Naive thymus-derived CD4-positive, alpha-beta T cell (primary cell): ENCODE data around the gene HPDL. TPM values are rescaled to one million over a fixed set of nuclear protein-coding genes. Genes with fewer than 3 reads are reported as not detected.

Experiments
- ATAC-seq: fragments of 150-1000 bp; cut with Tn5 transposase; 2 replicates; pipeline ENCODE4 v1.10.0; 2021; ENCODE audit warnings: mild to moderate bottlenecking, moderate library complexity
- CTCF ChIA-PET: fragments of 350-600 bp; sonication (Branson Sonifier 250); formaldehyde crosslinking; loops from one replicate; lab custom pipeline; 2021; ENCODE audit warnings: antibody characterized with exemption; lab: Charles Lee
- POLR2A ChIA-PET: fragments of 350-600 bp; sonication (Branson Sonifier 250); formaldehyde crosslinking; loops from one replicate; lab custom pipeline; 2021; ENCODE audit warnings: antibody characterized with exemption, inconsistent platforms; lab: Charles Lee
- DNase-seq, 9 donors: peaks; one replicate each; pipeline versions ENCODE4 v3.0.0 to v3.0.0-alpha.2; 2020 to 2022; ENCODE audit warnings: mixed read lengths in 1 of 9
- H3K27ac ChIP-seq: one replicate; pipeline ENCODE4 v1.7.0; 2013; ENCODE audit warnings: mild to moderate bottlenecking, low read depth, low read length, moderate library complexity
- H3K27me3 ChIP-seq, 2 donors: one replicate each; pipeline ENCODE4 v1.7.0; 2013; ENCODE audit warnings: low read length in 2 of 2, mild to moderate bottlenecking in 2 of 2, moderate library complexity in 2 of 2; ENCODE audit not compliant: control insufficient read depth in 2 of 2, insufficient read depth in 2 of 2
- H3K36me3 ChIP-seq, 3 experiments: 1 replicate in 2 of 3; 2 replicates in 1 of 3; pipeline ENCODE4 v1.7.0; 2013; ENCODE audit warnings: low read length in 3 of 3, mild to moderate bottlenecking in 3 of 3, moderate library complexity in 1 of 3; ENCODE audit not compliant: insufficient read depth in 3 of 3, control insufficient read depth in 2 of 3
- H3K4me1 ChIP-seq, 2 donors: one replicate each; pipeline ENCODE4 v1.7.0; 2013; ENCODE audit warnings: low read length in 2 of 2, mild to moderate bottlenecking in 2 of 2, moderate library complexity in 1 of 2; ENCODE audit not compliant: control insufficient read depth in 2 of 2, insufficient read depth in 2 of 2
- H3K4me3 ChIP-seq: 2 replicates; pipeline ENCODE4 v1.7.0; 2013; ENCODE audit warnings: mild to moderate bottlenecking, low read length
- H3K9me3 ChIP-seq, 3 experiments: 1 replicate in 2 of 3; 2 replicates in 1 of 3; pipeline ENCODE4 v1.7.0; 2013; ENCODE audit warnings: low read length in 3 of 3; ENCODE audit not compliant: control insufficient read depth in 2 of 3
- H3K27ac Mint-ChIP-seq, 9 donors: one replicate each; pipeline ENCODE4 v1.8.0; 2020 to 2022; ENCODE audit warnings: mixed read lengths in 9 of 9, mild to moderate bottlenecking in 8 of 9, moderate library complexity in 5 of 9, inconsistent platforms in 2 of 9
- H3K27me3 Mint-ChIP-seq, 5 donors: one replicate each; pipeline ENCODE4 v1.8.0; 2021 to 2022; ENCODE audit warnings: mixed read lengths in 5 of 5, mild to moderate bottlenecking in 1 of 5
- H3K36me3 Mint-ChIP-seq, 5 donors: one replicate each; pipeline ENCODE4 v1.8.0; 2020 to 2022; ENCODE audit warnings: mixed read lengths in 5 of 5, mild to moderate bottlenecking in 3 of 5, inconsistent platforms in 1 of 5
- H3K4me1 Mint-ChIP-seq, 7 donors: one replicate each; pipeline ENCODE4 v1.8.0; 2020 to 2022; ENCODE audit warnings: mixed read lengths in 7 of 7, mild to moderate bottlenecking in 3 of 7, inconsistent platforms in 1 of 7
- H3K4me3 Mint-ChIP-seq, 10 donors: one replicate each; pipeline ENCODE4 v1.8.0; 2020 to 2022; ENCODE audit warnings: mild to moderate bottlenecking in 10 of 10, mixed read lengths in 10 of 10, moderate library complexity in 6 of 10, inconsistent platforms in 2 of 10
- H3K9me3 Mint-ChIP-seq, 11 donors: one replicate each; pipeline ENCODE4 v1.8.0; 2020 to 2022; ENCODE audit warnings: mixed read lengths in 11 of 11, mild to moderate bottlenecking in 4 of 11, inconsistent platforms in 1 of 11, moderate library complexity in 1 of 11
- intact Hi-C, 2 donors: fragments of 100-400 bp; cut with micrococcal nuclease; formaldehyde crosslinking; loops; one replicate each; pipeline ENCODE4 v1.15.1; 2023
- polyA plus RNA-seq, 2 donors: library from polyadenylated mRNA; unstranded; fragments of 300-500 nt; fragmentation: Illumina TruSeq; gene quantifications; one replicate each; pipeline ENCODE4 v1.2.3, GENCODE V29; 2021
- total RNA-seq, 6 experiments: library from RNA in 5 of 6; stranded (reverse) in 5 of 6; gene quantifications; 1 replicate in 5 of 6; 2 replicates in 1 of 6; pipeline ENCODE4 v1.2.3 and lab custom pipeline; 2021 to 2026

Gene HPDL
- total and polyA plus RNA-seq, 7 experiments from 2014 or later = 0.32 to 6.7 (median 0.69) TPM

DNA sequence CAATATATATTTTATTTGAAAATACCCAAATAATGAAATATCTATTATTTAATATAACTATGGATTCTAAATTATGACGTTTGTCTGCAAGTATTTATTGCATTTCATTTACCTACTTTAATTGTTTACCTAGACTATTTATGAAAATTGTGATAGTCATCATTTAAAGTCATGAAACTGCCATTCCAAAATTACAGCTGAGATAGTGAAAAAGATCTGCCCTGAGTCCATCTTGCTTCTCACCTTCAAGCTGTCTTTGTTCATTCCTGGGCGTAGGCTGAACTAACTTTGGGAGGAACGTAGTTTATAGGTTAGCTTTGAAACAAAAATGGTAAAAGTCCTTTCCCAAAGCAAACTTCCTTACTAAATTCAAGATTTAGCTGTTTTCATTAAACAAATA lies 12.4 kb upstream of the HPDL start:
- no peak for DNase-seq
- Mint-ChIP-seq H3K27ac (no peak overlapping the region), H3K36me3 (no peaks in the 10 kb centered on the region), H3K4me3 (no peak overlapping the region), H3K9me3 (peaks cover 0 to 2% (median 0%) of the 10 kb centered on the region in 11 donors), H3K27me3 (peaks cover 0 to 3% (median 0%) of the 10 kb centered on the region in 5 donors), H3K4me1 (no peaks in the 10 kb centered on the region)
- ATAC-seq = no peak
- Histone ChIP-seq H3K4me3 (no peak overlapping the region), H3K9me3 (no peaks in the 10 kb centered on the region), H3K27ac (no peak overlapping the region), H3K4me1 (no peaks in the 10 kb centered on the region), H3K27me3 (no peaks in the 10 kb centered on the region), H3K36me3 (no peaks in the 10 kb centered on the region)
- CTCF ChIA-PET = interaction anchor here (0.5 kb wide), 1 partner anchor 8 kb away, joined by 4 read pairs; no protein-coding TSS in a partner anchor
- POLR2A ChIA-PET = interaction anchor here (0.6 to 0.7 kb wide), 2 partner anchors 9 to 329 kb away, joined by 3 to 5 read pairs; no protein-coding TSS in a partner anchor
- intact Hi-C loops = no loop called here

GRCh38 chr1:45317166-45317565 lies 9.5 kb upstream of the HPDL start:
- ChIA-PET POLR2A (no interaction called here), CTCF (interaction anchor here (0.6 kb wide), 1 partner anchor 584 kb away, joined by 3 read pairs; no protein-coding TSS in a partner anchor)
- no peak overlapping the region for H3K27ac ChIP-seq
- no peaks in the 10 kb centered on the region for H3K36me3 ChIP-seq
- Mint-ChIP-seq H3K36me3 (no peaks in the 10 kb centered on the region), H3K27me3 (peaks cover 0 to 3% (median 0%) of the 10 kb centered on the region in 5 donors), H3K27ac (no peak overlapping the region), H3K4me3 (no peak overlapping the region), H3K9me3 (peaks cover 0 to 2% (median 0%) of the 10 kb centered on the region in 11 donors), H3K4me1 (no peaks in the 10 kb centered on the region)
- no peak overlapping the region for H3K4me3 ChIP-seq
- intact Hi-C loops = no loop called here
- H3K27me3 ChIP-seq = no peaks in the 10 kb centered on the region
- no peak for ATAC-seq
- H3K4me1 ChIP-seq = no peaks in the 10 kb centered on the region
- DNase-seq = no peak
- H3K9me3 ChIP-seq = no peaks in the 10 kb centered on the region

- ChIA-PET CTCF (interaction anchor here (0.6 kb wide), 1 partner anchor 115 kb away, joined by 6 read pairs; no protein-coding TSS in a partner anchor), POLR2A (no interaction called here)
- H3K36me3 ChIP-seq = no peaks in the 10 kb centered on the region
- H3K27ac ChIP-seq = no peak overlapping the region
- Mint-ChIP-seq H3K4me3 (no peak overlapping the region), H3K9me3 (peaks cover 0 to 2% (median 0%) of the 10 kb centered on the region in 11 donors), H3K27ac (no peak overlapping the region), H3K4me1 (no peaks in the 10 kb centered on the region), H3K27me3 (no peaks in the 10 kb centered on the region), H3K36me3 (no peaks in the 10 kb centered on the region)
- no peaks in the 10 kb centered on the region for H3K9me3 ChIP-seq
- intact Hi-C loops = no loop called here
- H3K27me3 ChIP-seq = no peaks in the 10 kb centered on the region
- H3K4me1 ChIP-seq = no peaks in the 10 kb centered on the region
- ATAC-seq = no peak
- no peak overlapping the region for H3K4me3 ChIP-seq
- no peak for DNase-seq
Measured at GRCh38 chr1:45319761-45320160, 6.9 kb upstream of the HPDL start.

DNA sequence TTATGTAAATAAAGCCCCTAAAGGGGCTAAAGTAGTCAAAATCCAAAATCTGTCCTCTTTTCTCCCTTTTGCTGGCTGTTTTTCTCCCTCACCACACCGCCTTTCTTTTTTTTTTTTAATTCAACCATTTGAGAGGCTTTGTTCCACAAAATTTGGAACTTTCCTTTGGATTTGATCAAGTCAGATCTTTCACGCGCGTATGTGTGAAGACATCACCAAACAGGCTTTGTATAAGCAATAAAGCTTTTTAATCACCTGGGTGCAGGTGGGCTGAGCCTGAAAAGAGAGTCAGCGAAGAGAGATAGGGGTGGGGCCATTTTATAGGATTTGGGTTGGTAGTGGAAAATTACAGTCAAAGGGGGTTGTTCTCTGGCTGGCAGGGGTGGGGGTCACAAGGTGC lies 5.3 kb upstream of the HPDL start:
- Mint-ChIP-seq H3K36me3 (no peaks in the 10 kb centered on the region), H3K27me3 (no peaks in the 10 kb centered on the region), H3K4me1 (peaks cover 0 to 8% (median 0%) of the 10 kb centered on the region in 7 donors), H3K4me3 (no peak overlapping the region), H3K27ac (no peak overlapping the region), H3K9me3 (no peaks in the 10 kb centered on the region)
- Histone ChIP-seq H3K9me3 (no peaks in the 10 kb centered on the region), H3K27me3 (no peaks in the 10 kb centered on the region), H3K4me1 (no peaks in the 10 kb centered on the region), H3K4me3 (no peak overlapping the region), H3K36me3 (no peaks in the 10 kb centered on the region), H3K27ac (no peak overlapping the region)
- ChIA-PET CTCF (no interaction called here), POLR2A (interaction anchor here (1.3 kb wide), 1 partner anchor 18 kb away, joined by 3 read pairs; the partner anchor contains the start of genes MUTYH and TOE1)
- intact Hi-C loops = no loop called here
- ATAC-seq (no peak), DNase-seq (no peak)

DNA sequence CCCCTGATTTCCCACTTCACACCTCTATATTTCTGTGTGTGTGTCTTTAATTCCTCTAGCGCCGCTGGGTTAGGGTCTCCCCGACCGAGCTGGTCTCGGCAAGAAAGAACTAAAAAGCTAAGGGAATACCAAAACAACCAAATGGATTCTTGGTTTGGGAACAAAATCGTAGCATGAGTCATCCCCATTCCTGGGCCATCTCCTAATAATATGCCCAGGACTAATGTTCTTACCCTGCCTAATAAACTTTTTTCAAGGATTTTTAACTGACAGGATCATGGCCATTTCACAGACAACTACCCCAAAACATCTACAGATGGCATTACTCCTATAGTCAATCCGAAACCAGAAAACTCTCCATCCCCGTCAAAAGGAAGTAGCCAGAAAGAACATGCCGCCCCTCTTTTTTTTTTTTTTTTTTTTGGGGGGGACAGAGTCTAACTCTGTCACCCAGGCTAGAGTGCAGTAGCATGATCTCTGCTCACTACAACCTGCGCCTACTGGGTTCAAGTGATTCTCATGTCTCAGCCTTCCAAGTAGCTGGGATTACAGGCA lies 4.1 kb upstream of the HPDL start:
- ChIA-PET CTCF (interaction anchor here (0.6 kb wide), 1 partner anchor 8 kb away, joined by 4 read pairs; no protein-coding TSS in a partner anchor), POLR2A (interaction anchor here (0.9 kb wide), 1 partner anchor 18 kb away, joined by 3 read pairs; the partner anchor contains the start of gene MUTYH)
- H3K36me3 Mint-ChIP-seq = no peaks in the 10 kb centered on the region
- H3K9me3 Mint-ChIP-seq = no peaks in the 10 kb centered on the region
- H3K4me3 ChIP-seq = no peak overlapping the region
- no peak overlapping the region for H3K27ac Mint-ChIP-seq
- DNase-seq (no peak), ATAC-seq (no peak)
- intact Hi-C loops = no loop called here
- no peak overlapping the region for H3K4me3 Mint-ChIP-seq
- H3K4me1 ChIP-seq = peaks cover 3 to 4% of the 10 kb centered on the region in 2 donors
- H3K27me3 ChIP-seq = no peaks in the 10 kb centered on the region
- no peaks in the 10 kb centered on the region for H3K36me3 ChIP-seq
- H3K9me3 ChIP-seq = no peaks in the 10 kb centered on the region
- no peaks in the 10 kb centered on the region for H3K27me3 Mint-ChIP-seq
- H3K4me1 Mint-ChIP-seq = peaks cover 0 to 9% (median 0%) of the 10 kb centered on the region in 7 donors
- no peak overlapping the region for H3K27ac ChIP-seq

- no peak for ATAC-seq
- H3K4me3 Mint-ChIP-seq = peak overlapping the region; percentile 78 to 87 (median 83)
- Histone ChIP-seq H3K4me1 (peaks cover 4 to 5% of the 10 kb centered on the region in 2 donors), H3K36me3 (peaks cover 0 to 7% (median 0%) of the 10 kb centered on the region in 3 experiments), H3K27ac (no peak overlapping the region), H3K27me3 (no peaks in the 10 kb centered on the region), H3K9me3 (no peaks in the 10 kb centered on the region), H3K4me3 (no peak overlapping the region)
- H3K27ac Mint-ChIP-seq = peak overlapping the region in 7 of 9 donors; percentile 12 to 73 (median 59)
- no peak for DNase-seq
- ChIA-PET CTCF (interaction anchor here (0.6 to 1.4 kb wide), 2 partner anchors 13 to 150 kb away, joined by 3 read pairs; no protein-coding TSS in a partner anchor), POLR2A (interaction anchor here (1.2 to 5.4 kb wide), 2 partner anchors 13 to 23 kb away, joined by 6 to 34 read pairs; partner anchors contain the start of genes MUTYH and TOE1)
- H3K4me1 Mint-ChIP-seq = peaks cover 0 to 14% (median 5%) of the 10 kb centered on the region in 7 donors
- peaks cover 0 to 8% (median 3%) of the 10 kb centered on the region in 5 donors for H3K36me3 Mint-ChIP-seq
- intact Hi-C loops = loop anchor here (1.0 to 2.0 kb wide), 4 partner anchors 13 to 23 kb away; partner anchors contain the start of genes MUTYH (in 1 of the 2) and TOE1 (in 1 of the 2)
- no peaks in the 10 kb centered on the region for H3K27me3 Mint-ChIP-seq
- H3K9me3 Mint-ChIP-seq = no peaks in the 10 kb centered on the region
Measured at GRCh38 chr1:45325851-45326506, 716 bp upstream of the HPDL start.
